KOPT-K1 (cell line): ENCODE data around the gene KCNA2.

Experiments used
- H3K27ac ChIP-seq: fragments of 200-600 bp; sonication (generic); 2 replicates; pipeline ENCODE4 v1.5.1; 2016; ENCODE audit warnings: antibody characterized with exemption, mild to moderate bottlenecking, low read depth, low read length; ENCODE audit not compliant: poor library complexity, severe bottlenecking
- H3K36me3 ChIP-seq: fragments of 200-600 bp; sonication (generic); 2 replicates; pipeline ENCODE4 v1.5.1; 2017; ENCODE audit warnings: antibody characterized with exemption, mild to moderate bottlenecking, low read length, moderate library complexity; ENCODE audit not compliant: insufficient read depth
- H3K9me3 ChIP-seq: fragments of 200-600 bp; sonication (generic); 2 replicates; pipeline ENCODE4 v1.5.1; 2017; ENCODE audit warnings: antibody characterized with exemption, low read length, mild to moderate bottlenecking; ENCODE audit not compliant: insufficient read depth, poor library complexity, severe bottlenecking

The KCNA2 gene

GRCh38 chr1:110616587-110616986, 10.4 kb upstream of the KCNA2 start:
- Histone ChIP-seq H3K9me3 (no peaks in the 10 kb centered on the region), H3K27ac (no peak overlapping the region), H3K36me3 (no peaks in the 10 kb centered on the region)

- Histone ChIP-seq H3K9me3 (no peaks in the 10 kb centered on the region), H3K27ac (no peak overlapping the region), H3K36me3 (no peaks in the 10 kb centered on the region)
Observed at GRCh38 chr1:110615548-110616130, 9.5 kb upstream of the KCNA2 start.

- no peaks in the 10 kb centered on the region for H3K9me3 ChIP-seq
- H3K27ac ChIP-seq, result no peak overlapping the region
- no peaks in the 10 kb centered on the region for H3K36me3 ChIP-seq
Observed at GRCh38 chr1:110612060-110612745, 6.0 kb upstream of the KCNA2 start.

DNA sequence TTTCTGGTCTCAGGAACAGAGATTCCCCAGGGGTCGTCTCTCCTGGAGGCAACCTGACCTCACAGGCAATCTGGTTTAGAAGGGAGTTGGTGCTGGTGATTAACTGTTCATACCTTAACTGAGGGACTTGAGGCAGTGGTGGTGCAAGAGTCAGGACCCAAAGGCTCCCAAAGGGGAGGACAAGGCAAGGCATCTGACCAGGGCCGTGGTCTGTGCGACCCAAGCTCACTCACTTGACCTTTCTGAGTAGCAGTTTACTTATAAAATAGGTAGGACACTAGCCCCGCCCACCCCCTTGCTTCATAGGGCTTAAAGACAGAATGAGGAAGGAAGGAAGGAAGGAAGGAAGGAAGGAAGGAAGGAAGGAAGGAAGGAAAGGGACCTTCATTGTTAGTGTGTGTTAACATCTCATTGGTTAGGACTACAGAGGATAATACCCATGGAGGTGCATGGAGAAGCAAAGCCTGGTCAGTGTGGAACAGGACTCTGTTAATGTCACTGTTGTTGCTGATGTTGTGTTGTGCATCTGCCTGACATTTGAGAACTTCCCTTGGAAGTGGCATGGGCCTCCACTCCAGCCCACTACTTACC, 4.6 kb upstream of the KCNA2 start:
- Histone ChIP-seq H3K27ac (no peak overlapping the region), H3K9me3 (no peaks in the 10 kb centered on the region), H3K36me3 (no peaks in the 10 kb centered on the region)

GRCh38 chr1:110610084-110610483, 3.9 kb upstream of the KCNA2 start:
- no peaks in the 10 kb centered on the region for H3K9me3 ChIP-seq
- no peak overlapping the region for H3K27ac ChIP-seq
- H3K36me3 ChIP-seq, result no peaks in the 10 kb centered on the region

GRCh38 chr1:110608247-110608646, 2.1 kb upstream of the KCNA2 start:
- H3K9me3 ChIP-seq, result no peaks in the 10 kb centered on the region
- H3K27ac ChIP-seq, result no peak overlapping the region
- no peaks in the 10 kb centered on the region for H3K36me3 ChIP-seq

- Histone ChIP-seq H3K36me3 (no peaks in the 10 kb centered on the region), H3K9me3 (no peaks in the 10 kb centered on the region), H3K27ac (no peak overlapping the region)
Observed at GRCh38 chr1:110607536-110608230, 1.5 kb upstream of the KCNA2 start.

DNA sequence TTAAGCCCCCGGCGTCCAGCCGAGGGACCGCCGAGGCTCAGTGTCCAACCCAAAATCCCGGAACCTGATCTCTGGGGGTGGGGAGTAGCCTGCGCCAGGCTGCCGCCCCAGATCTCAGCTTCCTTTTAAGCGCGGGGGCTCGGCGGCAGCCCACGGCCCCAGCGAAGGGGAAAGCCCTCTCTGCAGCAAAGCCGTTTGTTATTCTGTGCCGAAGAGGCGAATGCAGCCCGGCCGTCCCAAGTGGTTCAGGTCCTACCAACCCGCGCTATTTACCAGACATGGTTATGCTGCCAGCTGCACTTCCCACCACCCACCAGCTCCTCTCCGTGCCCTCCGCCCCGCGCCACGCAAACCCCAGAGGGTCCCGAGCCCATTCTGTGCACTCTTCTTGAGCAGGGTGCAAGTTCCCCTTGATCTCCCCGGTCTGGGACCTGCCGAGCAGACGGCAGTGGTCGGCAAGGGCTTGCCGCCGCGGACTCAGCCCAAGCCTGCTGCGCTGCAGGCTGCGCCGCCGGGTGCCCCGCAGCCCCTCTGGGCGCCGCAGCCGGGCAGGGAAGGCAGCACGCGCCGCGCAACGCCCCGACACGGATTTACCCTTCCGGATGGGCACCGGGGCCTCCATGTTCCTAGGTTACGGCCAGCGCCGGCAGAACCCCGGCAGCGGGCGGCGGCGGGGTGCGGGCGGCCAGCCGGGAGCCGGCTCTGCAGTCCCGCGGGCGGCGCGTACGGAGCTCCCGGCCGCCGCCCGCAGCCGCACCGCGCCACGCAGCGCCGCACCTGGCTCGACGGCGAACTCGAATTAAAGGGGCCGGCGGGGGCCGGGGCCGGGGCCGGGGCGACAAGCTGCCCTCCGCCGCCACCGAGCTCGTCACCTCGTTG, 738 bp upstream of the KCNA2 start:
- Histone ChIP-seq H3K9me3 (no peaks in the 10 kb centered on the region), H3K27ac (no peak overlapping the region), H3K36me3 (no peaks in the 10 kb centered on the region)

DNA sequence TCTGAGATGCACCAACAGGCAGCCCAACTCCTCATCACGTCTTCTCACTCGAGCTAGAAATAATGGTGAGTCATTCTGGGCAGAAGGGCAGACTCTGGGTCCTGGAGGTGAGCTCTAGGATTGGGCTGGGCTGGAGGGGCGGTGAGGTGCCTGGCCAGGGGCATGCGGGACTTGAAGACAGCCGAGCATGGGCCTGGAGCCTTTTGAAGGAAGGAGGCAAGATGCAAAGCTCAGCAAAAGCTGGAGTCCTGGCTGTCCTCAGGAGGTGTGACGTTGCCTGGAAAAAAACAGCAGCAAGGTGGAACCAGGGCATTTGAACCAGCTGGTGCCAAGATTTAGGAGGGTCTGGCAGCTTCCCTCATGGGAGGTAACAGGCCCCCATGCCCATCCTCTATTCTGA, 712 bp downstream of the KCNA2 start:
- H3K9me3 ChIP-seq, result no peaks in the 10 kb centered on the region
- H3K36me3 ChIP-seq, result no peaks in the 10 kb centered on the region
- H3K27ac ChIP-seq, result no peak overlapping the region

DNA sequence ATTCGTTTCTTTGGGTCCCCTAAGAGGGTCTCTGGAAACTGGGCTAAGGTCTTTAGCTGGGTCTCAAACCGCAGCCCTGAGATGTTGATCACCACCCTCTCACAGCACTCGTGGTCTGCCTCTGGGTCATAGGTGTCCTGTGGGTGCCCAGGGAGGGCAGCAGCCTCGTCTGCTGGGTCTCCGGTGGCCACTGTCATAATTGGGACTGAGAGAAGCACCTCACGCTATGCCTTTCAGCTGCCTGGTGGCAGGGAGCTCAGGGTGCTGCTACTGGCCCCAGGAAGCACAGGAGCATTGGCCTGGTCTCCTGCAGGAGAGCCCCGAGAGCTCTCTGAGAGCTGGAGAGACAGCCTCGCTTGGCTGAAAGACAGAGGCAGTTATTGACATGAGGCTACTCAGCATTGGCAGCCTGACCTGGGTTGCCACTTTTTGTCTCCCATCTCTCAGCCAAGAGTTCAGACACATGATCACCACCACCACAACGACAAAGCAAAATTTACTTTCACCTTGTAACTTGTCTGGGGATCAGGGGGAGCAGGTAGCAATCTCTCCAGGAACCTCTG, 1.5 kb downstream of the KCNA2 start:
- Histone ChIP-seq H3K36me3 (no peaks in the 10 kb centered on the region), H3K27ac (no peak overlapping the region), H3K9me3 (no peaks in the 10 kb centered on the region)

GRCh38 chr1:110603058-110603457, 3.1 kb downstream of the KCNA2 start:
- no peaks in the 10 kb centered on the region for H3K9me3 ChIP-seq
- H3K36me3 ChIP-seq, result no peaks in the 10 kb centered on the region
- no peak overlapping the region for H3K27ac ChIP-seq

DNA sequence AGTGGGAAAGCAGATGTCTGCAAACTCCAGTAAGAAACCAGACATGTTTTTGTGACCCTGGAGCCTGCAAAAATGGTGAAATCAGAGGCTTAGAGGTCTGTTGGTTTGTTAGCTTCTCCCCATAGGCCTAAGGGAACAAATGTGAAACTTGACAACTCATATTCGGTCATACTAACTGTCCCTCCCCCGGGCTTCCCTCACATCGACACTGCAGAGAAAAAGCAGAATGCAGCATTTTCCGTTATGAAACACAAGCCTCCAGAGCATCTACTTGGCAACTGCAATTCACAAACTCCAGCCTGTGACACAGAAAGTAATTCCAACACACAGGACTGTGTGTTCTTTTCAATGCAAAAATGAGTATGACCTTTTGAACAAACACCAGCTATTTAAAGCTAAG, 3.7 kb downstream of the KCNA2 start:
- Histone ChIP-seq H3K27ac (no peak overlapping the region), H3K9me3 (no peaks in the 10 kb centered on the region), H3K36me3 (no peaks in the 10 kb centered on the region)

DNA sequence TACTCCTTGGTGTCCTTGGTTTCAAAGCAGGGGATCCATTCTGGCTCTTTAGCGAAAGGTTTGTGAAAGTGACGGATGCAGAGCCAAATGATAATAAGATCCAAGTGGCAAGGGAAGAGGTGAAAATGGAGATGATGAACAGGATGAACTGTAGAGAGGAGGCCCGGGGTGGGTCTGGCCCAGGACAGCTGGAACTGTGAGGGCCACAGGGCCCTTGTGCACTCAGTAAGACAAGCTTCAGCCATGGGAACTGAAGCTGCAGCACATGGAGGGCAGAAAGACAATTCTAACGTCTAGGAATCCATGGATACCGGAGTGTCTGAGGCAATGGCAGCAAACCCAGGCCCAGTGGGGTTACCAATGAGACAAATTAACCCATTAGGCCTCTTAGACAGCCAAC, 4.8 kb downstream of the KCNA2 start:
- Histone ChIP-seq H3K9me3 (no peaks in the 10 kb centered on the region), H3K36me3 (no peaks in the 10 kb centered on the region), H3K27ac (no peak overlapping the region)

GRCh38 chr1:110600716-110601115, 5.4 kb downstream of the KCNA2 start:
- Histone ChIP-seq H3K36me3 (no peaks in the 10 kb centered on the region), H3K9me3 (no peaks in the 10 kb centered on the region), H3K27ac (no peak overlapping the region)
